CD4-positive, alpha-beta T cell (primary cell): ENCODE measurements around the gene TAS2R4. TPM values are rescaled to one million over a fixed set of nuclear protein-coding genes. Genes with fewer than 3 reads are reported as not detected.
"Not testable (repeated sequence)": the region's sequence is repeated elsewhere in the genome, so short reads cannot be mapped to it uniquely, and the experiment has no call there.

Experiments used
- ATAC-seq: fragments of 200-7000 bp; cut with Tn5 transposase; one replicate; pipeline ENCODE4 v1.10.0; 2022; ENCODE audit warnings: mild to moderate bottlenecking; ENCODE audit not compliant: poor library complexity
- CTCF ChIA-PET: fragments of 350-600 bp; sonication (Branson Sonifier 250); formaldehyde crosslinking; loops from one replicate; lab custom pipeline; 2021; ENCODE audit warnings: antibody characterized with exemption, inconsistent platforms; lab: Charles Lee
- POLR2A ChIA-PET: fragments of 350-600 bp; sonication (Branson Sonifier 250); formaldehyde crosslinking; loops from one replicate; lab custom pipeline; 2021; ENCODE audit warnings: antibody characterized with exemption, inconsistent platforms; lab: Charles Lee
- DNase-seq, 14 experiments: peaks; one replicate each; pipeline ENCODE4 v3.0.0-alpha.2; 2013 to 2020; ENCODE audit warnings: mixed read lengths in 2 of 14
- H3K27ac ChIP-seq, 2 donors: one replicate each; pipeline versions ENCODE4 v1.5.1 to v1.7.0; 2013; ENCODE audit warnings: low read length in 2 of 2, low read depth in 1 of 2, mild to moderate bottlenecking in 1 of 2
- H3K27me3 ChIP-seq, 2 experiments: 1 replicate in 1 of 2; 2 replicates in 1 of 2; pipeline versions ENCODE4 v1.6.1 to v1.7.0; 2013; ENCODE audit warnings: low read length in 2 of 2, control low read depth in 1 of 2, mild to moderate bottlenecking in 1 of 2, moderate library complexity in 1 of 2; ENCODE audit not compliant: insufficient read depth in 2 of 2, control insufficient read depth in 1 of 2
- H3K36me3 ChIP-seq: one replicate; pipeline ENCODE4 v1.6.1; 2013; ENCODE audit warnings: low read length, control low read depth; ENCODE audit not compliant: insufficient read depth
- H3K4me1 ChIP-seq: one replicate; pipeline ENCODE4 v1.6.1; 2013; ENCODE audit warnings: low read length, control low read depth; ENCODE audit not compliant: insufficient read depth
- H3K4me3 ChIP-seq: one replicate; pipeline ENCODE4 v1.5.1; 2013; ENCODE audit warnings: mild to moderate bottlenecking, low read length, moderate library complexity
- H3K9me3 ChIP-seq, 2 experiments: 1 replicate in 1 of 2; 2 replicates in 1 of 2; pipeline versions ENCODE4 v1.6.1 to v1.7.0; 2013; ENCODE audit warnings: low read length in 2 of 2, mild to moderate bottlenecking in 2 of 2, control low read depth in 1 of 2, moderate library complexity in 1 of 2; ENCODE audit not compliant: control insufficient read depth in 1 of 2, insufficient read depth in 1 of 2
- H3K27ac Mint-ChIP-seq: one replicate; pipeline ENCODE4 v1.8.0; 2020; ENCODE audit warnings: mixed read lengths
- H3K27me3 Mint-ChIP-seq: one replicate; pipeline ENCODE4 v1.8.0; 2021; ENCODE audit warnings: mixed read lengths
- H3K36me3 Mint-ChIP-seq: one replicate; pipeline ENCODE4 v1.8.0; 2021; ENCODE audit warnings: low read depth, mixed read lengths
- H3K4me1 Mint-ChIP-seq: one replicate; pipeline ENCODE4 v1.8.0; 2021; ENCODE audit warnings: low read depth, mixed read lengths
- H3K4me3 Mint-ChIP-seq: one replicate; pipeline ENCODE4 v1.8.0; 2020; ENCODE audit warnings: mild to moderate bottlenecking, mixed read lengths
- H3K9me3 Mint-ChIP-seq: one replicate; pipeline ENCODE4 v1.8.0; 2020; ENCODE audit warnings: mixed read lengths
- intact Hi-C, 2 experiments: fragments of 100-400 bp; cut with DNase I in 1 of 2; cut with micrococcal nuclease in 1 of 2; formaldehyde crosslinking; loops; one replicate each; pipeline versions ENCODE4 v1.15.1 to v1.9.0; 2023 to 2025; cut with DNase I, micrococcal nuclease
- total RNA-seq, 174 experiments: library from RNA in 2 of 174; stranded (reverse) in 2 of 174; gene quantifications; one replicate each; pipeline ENCODE4 v1.2.3 and lab custom pipeline; 2021 to 2026
- TF ChIP-seq, protein P1 (sequence below): fragments of 200-600 bp; IDR thresholded peaks from one replicate; pipeline ENCODE4 v1.8.0; 2022; ENCODE audit warnings: antibody characterized with exemption, mild to moderate bottlenecking

Gene TAS2R4
- total RNA-seq, 2 experiments from 2014 or later, result 0.16 to 0.17 TPM

DNA sequence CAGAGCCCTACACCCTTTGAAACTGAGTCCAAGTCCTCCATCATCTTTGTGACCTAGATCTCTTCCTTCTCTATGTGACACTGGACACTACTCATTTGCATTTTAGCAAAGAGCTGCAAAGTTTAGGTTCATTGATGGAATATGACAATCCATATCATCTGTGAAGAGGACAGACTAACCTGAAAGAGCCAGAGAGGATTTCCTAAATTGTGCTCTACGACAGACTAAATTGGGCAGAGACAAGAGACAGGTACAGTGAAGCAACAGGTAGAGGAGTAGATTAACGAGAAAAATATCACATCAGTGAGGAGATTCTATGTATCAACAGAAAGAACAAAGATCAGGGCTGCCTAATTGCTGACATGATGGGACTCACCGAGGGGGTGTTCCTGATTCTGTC is 12.7 kb upstream of the TAS2R4 start, which contains the start of gene TAS2R3:
Gene TAS2R3, plus strand, starts transcription at position 301 of the 400 bp plus-strand sequence. Its CDS starts 62 bp downstream, at position 363.
- Mint-ChIP-seq H3K27me3 (no peaks in the 10 kb centered on the region), H3K36me3 (peaks cover 85% of the 10 kb centered on the region), H3K9me3 (no peaks in the 10 kb centered on the region), H3K4me1 (no peaks in the 10 kb centered on the region), H3K27ac (no peak within 1 kb of the TSS), H3K4me3 (no peak within 1 kb of the TSS)
- TF ChIP-seq, protein P1, sequence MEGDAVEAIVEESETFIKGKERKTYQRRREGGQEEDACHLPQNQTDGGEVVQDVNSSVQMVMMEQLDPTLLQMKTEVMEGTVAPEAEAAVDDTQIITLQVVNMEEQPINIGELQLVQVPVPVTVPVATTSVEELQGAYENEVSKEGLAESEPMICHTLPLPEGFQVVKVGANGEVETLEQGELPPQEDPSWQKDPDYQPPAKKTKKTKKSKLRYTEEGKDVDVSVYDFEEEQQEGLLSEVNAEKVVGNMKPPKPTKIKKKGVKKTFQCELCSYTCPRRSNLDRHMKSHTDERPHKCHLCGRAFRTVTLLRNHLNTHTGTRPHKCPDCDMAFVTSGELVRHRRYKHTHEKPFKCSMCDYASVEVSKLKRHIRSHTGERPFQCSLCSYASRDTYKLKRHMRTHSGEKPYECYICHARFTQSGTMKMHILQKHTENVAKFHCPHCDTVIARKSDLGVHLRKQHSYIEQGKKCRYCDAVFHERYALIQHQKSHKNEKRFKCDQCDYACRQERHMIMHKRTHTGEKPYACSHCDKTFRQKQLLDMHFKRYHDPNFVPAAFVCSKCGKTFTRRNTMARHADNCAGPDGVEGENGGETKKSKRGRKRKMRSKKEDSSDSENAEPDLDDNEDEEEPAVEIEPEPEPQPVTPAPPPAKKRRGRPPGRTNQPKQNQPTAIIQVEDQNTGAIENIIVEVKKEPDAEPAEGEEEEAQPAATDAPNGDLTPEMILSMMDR, result no peak
- H3K27me3 ChIP-seq, result no peaks in the 10 kb centered on the region
- no peak within 1 kb of the TSS for H3K27ac ChIP-seq
- peaks cover 37% of the 10 kb centered on the region for H3K36me3 ChIP-seq
- ATAC-seq (no peak), DNase-seq (no peak)
- intact Hi-C loops, result no loop called here
- no peaks in the 10 kb centered on the region for H3K9me3 ChIP-seq
- H3K4me3 ChIP-seq, result no peak within 1 kb of the TSS
- no peaks in the 10 kb centered on the region for H3K4me1 ChIP-seq
- POLR2A ChIA-PET, result interaction anchor here (1.1 kb wide), 1 partner anchor 26 kb away, joined by 3 read pairs; the partner anchor contains the start of gene SSBP1
- CTCF ChIA-PET, result no interaction called here

DNA sequence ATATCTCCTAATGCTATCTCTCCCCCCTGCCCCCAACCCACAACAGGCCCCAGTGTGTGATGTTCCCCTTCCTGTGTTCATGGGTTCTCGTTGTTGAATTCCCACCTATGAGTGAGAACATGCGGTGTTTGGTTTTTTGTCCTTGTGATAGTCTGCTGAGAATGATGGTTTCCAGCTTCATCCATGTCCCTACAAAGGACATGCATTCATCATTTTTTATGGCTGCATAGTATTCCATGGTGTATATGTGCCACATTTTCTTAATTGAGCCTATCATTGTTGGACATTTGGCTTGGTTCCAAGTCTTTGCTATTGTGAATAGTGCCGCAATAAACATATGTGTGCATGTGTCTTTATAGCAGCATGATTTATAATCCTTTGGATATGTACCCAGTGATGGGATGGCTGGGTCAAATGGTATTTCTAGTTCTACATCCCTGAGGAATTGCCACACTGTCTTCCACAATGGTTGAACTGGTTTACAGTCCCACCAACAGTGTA is 6.3 kb upstream of the TAS2R4 start:
- H3K36me3 ChIP-seq, H3K9me3 ChIP-seq, CTCF ChIA-PET, DNase-seq, H3K4me1 Mint-ChIP-seq, H3K9me3 Mint-ChIP-seq, POLR2A ChIA-PET, H3K27me3 ChIP-seq, H3K4me3 ChIP-seq, H3K27ac ChIP-seq, H3K4me3 Mint-ChIP-seq, H3K27me3 Mint-ChIP-seq, H3K4me1 ChIP-seq, ATAC-seq, intact Hi-C loops, H3K27ac Mint-ChIP-seq: not testable (repeated sequence)
- H3K36me3 Mint-ChIP-seq, result peaks cover 65% of the 10 kb centered on the region

DNA sequence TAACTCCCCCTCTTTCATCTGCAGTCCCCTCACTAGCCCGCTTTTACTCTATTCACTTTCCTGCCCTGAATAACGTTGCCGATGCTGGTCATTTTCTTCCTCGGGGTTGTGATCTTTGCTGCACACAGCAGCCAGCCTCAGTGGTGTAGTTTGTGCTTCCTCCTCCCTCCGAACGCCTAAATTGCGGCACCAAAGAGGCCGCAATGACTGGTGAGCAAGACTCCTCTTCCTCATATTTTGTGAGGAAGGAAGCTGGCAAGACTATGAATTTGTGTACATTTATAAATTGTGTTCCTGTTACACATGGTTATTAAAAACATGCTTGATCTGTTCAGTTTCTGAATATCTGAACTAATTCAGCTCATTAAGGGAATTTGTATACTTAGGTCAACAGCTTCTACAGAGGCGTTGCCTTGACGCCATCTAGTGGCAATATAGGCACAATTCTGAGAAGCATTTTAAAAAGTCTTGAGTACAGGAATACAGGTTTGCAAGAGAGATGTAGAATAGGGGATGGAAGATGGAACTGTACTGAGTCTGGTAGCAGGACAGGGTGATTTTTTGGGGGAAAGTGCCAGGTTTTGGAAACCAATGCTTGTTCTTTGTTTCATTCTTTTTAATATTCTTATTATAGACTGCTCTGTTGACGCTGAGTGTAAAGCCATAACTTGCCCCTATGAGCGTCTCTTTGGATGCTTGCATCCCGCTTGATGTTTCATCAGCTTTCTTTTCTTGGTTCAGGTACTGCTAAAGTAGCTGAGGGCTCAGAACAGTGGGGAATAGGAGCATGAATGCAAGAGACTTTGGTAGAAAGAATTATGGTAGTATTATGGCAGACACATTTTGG is 9.5 kb downstream of the TAS2R4 start:
- Histone ChIP-seq H3K4me1 (no peaks in the 10 kb centered on the region), H3K36me3 (peaks cover 16% of the 10 kb centered on the region), H3K9me3 (no peaks in the 10 kb centered on the region), H3K4me3 (no peak overlapping the region), H3K27ac (no peak overlapping the region), H3K27me3 (no peaks in the 10 kb centered on the region)
- intact Hi-C loops, result loop anchor here (1.0 kb wide), 1 partner anchor 132 kb away; no protein-coding TSS in a partner anchor
- Mint-ChIP-seq H3K36me3 (peaks cover 20% of the 10 kb centered on the region), H3K27me3 (no peaks in the 10 kb centered on the region), H3K4me3 (no peak overlapping the region), H3K27ac (no peak overlapping the region), H3K4me1 (no peaks in the 10 kb centered on the region), H3K9me3 (no peaks in the 10 kb centered on the region)
- DNase-seq (peak in 5 of 14 experiments; percentile 20 to 64 (median 46)), ATAC-seq (peak; percentile 55)
- TF ChIP-seq, protein P1, result peak; percentile 84
- ChIA-PET CTCF (interaction anchor here (0.5 to 1.9 kb wide), 8 partner anchors 14 to 246 kb away, joined by 3 to 16 read pairs (median 3); no protein-coding TSS in a partner anchor), POLR2A (interaction anchor here (0.7 to 0.8 kb wide), 2 partner anchors 48 to 131 kb away, joined by 3 to 5 read pairs; partner anchors contain the start of gene SSBP1)
